Chondrocyte (in vitro differentiated cells): ENCODE data around the gene C1orf116. TPM values are rescaled to one million over a fixed set of nuclear protein-coding genes. Genes with fewer than 3 reads are reported as not detected.

Experiments used
- DNase-seq: peaks from one replicate; pipeline ENCODE4 v3.0.0; 2021; ENCODE audit warnings: mixed read lengths, low spot score
- H3K27ac Mint-ChIP-seq: one replicate; pipeline ENCODE4 v1.8.0; 2021; ENCODE audit warnings: mild to moderate bottlenecking, moderate library complexity, mixed read lengths; ENCODE audit not compliant: unreplicated experiment
- H3K27me3 Mint-ChIP-seq: 2 replicates; pipeline ENCODE4 v1.8.0; 2021; ENCODE audit warnings: low read depth, mixed read lengths
- H3K36me3 Mint-ChIP-seq: 2 replicates; pipeline ENCODE4 v1.8.0; 2021; ENCODE audit warnings: low read depth, mixed read lengths
- H3K4me1 Mint-ChIP-seq: 2 replicates; pipeline ENCODE4 v1.8.0; 2021; ENCODE audit warnings: low read depth, mild to moderate bottlenecking, mixed read lengths
- H3K4me3 Mint-ChIP-seq: one replicate; pipeline ENCODE4 v1.8.0; 2021; ENCODE audit warnings: mild to moderate bottlenecking, moderate library complexity, mixed read lengths; ENCODE audit not compliant: unreplicated experiment
- H3K9me3 Mint-ChIP-seq: 2 replicates; pipeline ENCODE4 v1.8.0; 2021; ENCODE audit warnings: low read depth, mixed read lengths
- CTCF ChIP-seq: fragments of 200-600 bp; sonication (generic); IDR thresholded peaks from 2 replicates; pipeline ENCODE4 v1.5.0; 2021; ENCODE audit warnings: antibody characterized with exemption, mild to moderate bottlenecking, moderate library complexity
- total RNA-seq: library from RNA; stranded (reverse); gene quantifications from 3 replicates; pipeline ENCODE4 v1.2.1, GENCODE V29; 2021

Gene C1orf116
- total RNA-seq, 1 donor from 2014 or later = 0.07 TPM

- TF ChIP-seq CTCF = no peak
- H3K4me3 Mint-ChIP-seq = no peak overlapping the region
- no peaks in the 10 kb centered on the region for H3K9me3 Mint-ChIP-seq
- H3K4me1 Mint-ChIP-seq = peaks cover 12% of the 10 kb centered on the region
- no peaks in the 10 kb centered on the region for H3K36me3 Mint-ChIP-seq
- H3K27ac Mint-ChIP-seq = no peak overlapping the region
- no peak for DNase-seq
- H3K27me3 Mint-ChIP-seq = peaks cover 17% of the 10 kb centered on the region
Measured at GRCh38 chr1:207035877-207036551, 3.5 kb upstream of the C1orf116 start.

DNA sequence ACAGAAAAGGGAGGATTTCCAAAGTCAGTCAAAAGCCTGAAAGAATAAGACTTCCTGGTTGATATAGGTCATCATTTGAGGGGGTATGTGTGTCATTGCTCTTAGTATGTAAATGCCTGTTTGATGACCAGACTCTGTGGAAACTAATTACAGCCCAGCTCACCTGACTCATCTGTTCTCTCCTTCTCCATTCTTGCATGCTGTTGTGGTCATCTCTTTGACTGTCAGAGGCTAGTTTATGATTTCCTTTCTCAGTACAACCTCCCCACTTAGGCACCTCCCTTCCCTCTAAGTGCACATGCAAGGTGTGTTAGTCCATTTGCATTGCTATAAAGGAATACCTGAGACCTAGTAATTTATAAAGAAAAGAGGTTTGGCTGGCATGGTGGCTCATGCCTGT is 2.4 kb upstream of the C1orf116 start:
- no peak for TF ChIP-seq CTCF
- H3K4me1 Mint-ChIP-seq = peaks cover 6% of the 10 kb centered on the region
- no peak for DNase-seq
- H3K27me3 Mint-ChIP-seq = peaks cover 21% of the 10 kb centered on the region
- H3K4me3 Mint-ChIP-seq = no peak overlapping the region
- no peak overlapping the region for H3K27ac Mint-ChIP-seq
- H3K36me3 Mint-ChIP-seq = no peaks in the 10 kb centered on the region
- H3K9me3 Mint-ChIP-seq = no peaks in the 10 kb centered on the region

DNA sequence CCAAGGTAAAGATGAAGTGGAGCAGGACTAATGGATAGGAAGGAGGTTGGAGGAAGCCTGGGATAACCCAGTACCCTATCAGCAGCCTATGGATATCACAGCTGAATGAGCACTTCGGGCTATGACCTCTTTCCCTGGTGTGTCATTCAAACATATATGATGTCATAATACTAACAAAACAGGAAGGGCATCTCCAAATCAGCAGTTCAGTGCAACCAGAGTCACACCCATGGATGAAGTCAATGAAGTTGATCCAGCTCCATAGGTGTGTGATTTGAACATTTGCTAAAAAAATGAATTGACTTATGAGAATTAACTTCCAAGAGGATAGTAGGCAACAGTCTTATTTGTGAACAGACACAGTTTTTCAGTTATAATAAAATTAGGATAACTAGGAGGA is 1.7 kb upstream of the C1orf116 start:
- no peaks in the 10 kb centered on the region for H3K36me3 Mint-ChIP-seq
- DNase-seq = no peak
- H3K9me3 Mint-ChIP-seq = no peaks in the 10 kb centered on the region
- no peak overlapping the region for H3K4me3 Mint-ChIP-seq
- H3K27me3 Mint-ChIP-seq = peaks cover 21% of the 10 kb centered on the region
- TF ChIP-seq CTCF = no peak
- H3K4me1 Mint-ChIP-seq = no peaks in the 10 kb centered on the region
- H3K27ac Mint-ChIP-seq = no peak overlapping the region

DNA sequence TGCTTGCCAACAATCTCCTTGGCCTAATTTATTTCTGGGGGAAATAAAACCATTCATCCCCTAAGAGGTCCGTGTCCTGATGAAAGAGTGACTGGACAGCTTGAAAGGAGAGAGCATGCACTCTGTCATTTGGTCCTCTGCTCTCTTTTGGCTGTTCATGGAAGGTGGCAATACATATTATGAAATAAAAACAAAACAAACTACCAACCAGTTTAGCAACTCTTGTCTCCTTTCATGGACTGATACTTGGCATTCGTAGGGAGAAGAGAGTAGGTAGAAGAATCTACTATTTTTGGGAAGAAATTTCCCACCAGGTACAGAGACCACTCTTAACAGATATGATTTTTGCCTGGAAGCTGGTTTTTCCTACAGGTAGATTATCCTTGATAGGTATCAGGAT is 746 bp upstream of the C1orf116 start:
- TF ChIP-seq CTCF = no peak
- H3K4me1 Mint-ChIP-seq = no peaks in the 10 kb centered on the region
- no peak for DNase-seq
- no peak overlapping the region for H3K27ac Mint-ChIP-seq
- H3K9me3 Mint-ChIP-seq = no peaks in the 10 kb centered on the region
- no peak overlapping the region for H3K4me3 Mint-ChIP-seq
- peaks cover 21% of the 10 kb centered on the region for H3K27me3 Mint-ChIP-seq
- H3K36me3 Mint-ChIP-seq = no peaks in the 10 kb centered on the region

DNA sequence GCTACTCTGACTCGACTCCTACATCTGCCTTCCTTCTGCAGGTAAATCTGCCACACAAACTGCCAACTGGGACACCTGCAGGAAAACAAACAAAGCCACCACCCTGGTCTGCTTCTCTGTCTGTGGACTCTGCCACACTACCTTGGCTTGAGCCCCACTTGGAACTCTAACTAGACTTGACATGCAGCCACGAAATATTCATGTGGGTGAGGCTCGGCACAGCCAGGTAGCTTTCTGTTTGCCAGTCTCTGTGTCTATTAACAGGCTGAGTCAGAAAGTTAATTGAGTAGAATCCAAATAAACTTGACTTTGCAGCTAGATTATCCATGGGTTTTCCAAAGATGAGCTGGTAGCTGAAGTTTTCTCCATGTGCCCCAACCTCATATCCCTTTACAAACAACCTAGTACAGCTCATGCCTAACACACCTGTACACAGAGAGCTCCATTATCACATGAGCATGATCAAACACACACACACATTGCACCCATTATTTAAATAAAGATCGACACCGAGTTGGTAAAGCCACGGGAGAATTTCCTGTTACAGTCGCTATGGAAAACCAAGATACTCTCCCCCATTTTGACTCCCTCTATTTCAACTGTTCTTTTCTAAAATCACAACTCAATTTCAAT is 808 bp downstream of the C1orf116 start:
- Mint-ChIP-seq H3K4me3 (no peak overlapping the region), H3K27me3 (peaks cover 21% of the 10 kb centered on the region), H3K9me3 (no peaks in the 10 kb centered on the region), H3K36me3 (no peaks in the 10 kb centered on the region), H3K27ac (no peak overlapping the region), H3K4me1 (peaks cover 8% of the 10 kb centered on the region)
- no peak for DNase-seq
- TF ChIP-seq CTCF = no peak
